ENCODE measurements around the gene SPP1.
A peak's percentile ranks its signal among the peaks of the same experiment; 100 is the strongest.
"Not testable (repeated sequence)": the region's sequence is repeated elsewhere in the genome, so short reads cannot be mapped to it uniquely, and the experiment has no call there.

SPP1 gene

DNA sequence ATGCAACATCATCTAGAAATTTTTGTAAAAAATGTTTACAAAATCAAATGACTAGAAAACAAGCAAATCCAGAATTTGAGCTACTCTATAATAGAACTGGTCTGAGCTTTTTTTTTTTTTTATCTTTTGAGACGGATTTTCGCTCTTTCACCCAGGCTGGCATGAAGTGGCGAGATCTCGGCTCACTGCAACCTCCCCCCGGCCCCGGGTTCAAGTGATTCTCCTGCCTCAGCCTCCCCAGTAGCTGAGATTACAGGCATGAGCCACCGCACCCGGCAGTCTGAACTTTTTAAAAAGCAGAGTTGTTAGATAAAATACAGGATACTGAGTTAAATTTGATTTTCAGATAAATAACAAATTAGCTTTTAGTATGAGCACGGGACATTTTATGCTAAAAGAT lies 11.0 kb downstream of the SPP1 start:
- DNase-seq (ENCODE audit: low read depth in 3 of 3) = no peak

GRCh38 chr4:87989765-87990164 lies 14.3 kb downstream of the SPP1 start:
- no peak for DNase-seq (ENCODE audit: low read depth in 3 of 3)

DNA sequence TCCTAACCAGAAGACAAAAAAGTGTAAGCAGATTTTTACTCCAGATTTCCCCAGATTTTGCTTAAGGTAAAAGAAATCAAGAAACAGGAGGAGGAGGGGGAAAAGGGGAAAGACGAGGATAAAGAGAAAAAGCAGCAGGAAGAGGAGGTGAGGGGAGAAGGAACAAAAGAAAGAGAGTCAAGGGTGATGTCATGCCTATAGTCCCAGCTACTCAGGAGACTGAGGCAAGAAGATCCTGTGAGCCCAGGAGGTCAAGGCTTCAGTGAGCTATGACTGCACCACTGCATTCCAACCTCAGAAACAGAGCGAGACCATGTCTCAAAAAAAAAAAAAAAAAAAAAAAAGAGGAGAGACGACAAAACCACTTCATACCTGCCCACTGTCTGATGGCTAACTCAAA lies 19.9 kb downstream of the SPP1 start:
- DNase-seq (ENCODE audit: low read depth in 3 of 3) = no peak

GRCh38 chr4:87999191-87999691 lies 23.7 kb downstream of the SPP1 start:
- not testable (repeated sequence) for DNase-seq (ENCODE audit: low read depth in 3 of 3)

GRCh38 chr4:88001871-88002270 lies 26.4 kb downstream of the SPP1 start:
- DNase-seq (ENCODE audit: low read depth in 3 of 3) = no peak

DNA sequence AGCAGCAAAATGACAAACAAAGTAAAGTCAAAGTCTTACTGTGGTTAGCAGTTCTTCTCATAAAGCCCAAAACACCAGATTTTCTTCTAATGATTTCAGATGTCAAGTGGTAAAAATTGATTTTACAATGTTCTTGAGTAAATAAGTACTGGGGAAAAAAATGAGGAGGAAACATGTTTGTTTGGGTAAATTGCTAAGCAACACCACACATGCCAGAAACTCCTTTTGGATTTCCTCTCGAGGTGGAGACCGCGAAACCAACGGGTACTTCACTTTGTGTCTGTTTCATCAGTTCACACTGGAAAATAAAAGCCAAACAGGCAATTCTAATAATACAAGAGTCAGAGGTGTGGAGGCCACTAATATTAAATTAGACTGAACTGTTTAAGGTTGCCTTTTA lies 27.3 kb downstream of the SPP1 start:
- no peak for DNase-seq (ENCODE audit: low read depth in 3 of 3)

- no peak for DNase-seq (ENCODE audit: low read depth in 3 of 3)
These were observed 27.7 kb downstream of the SPP1 start for GRCh38 chr4:88003261-88003660.

DNA sequence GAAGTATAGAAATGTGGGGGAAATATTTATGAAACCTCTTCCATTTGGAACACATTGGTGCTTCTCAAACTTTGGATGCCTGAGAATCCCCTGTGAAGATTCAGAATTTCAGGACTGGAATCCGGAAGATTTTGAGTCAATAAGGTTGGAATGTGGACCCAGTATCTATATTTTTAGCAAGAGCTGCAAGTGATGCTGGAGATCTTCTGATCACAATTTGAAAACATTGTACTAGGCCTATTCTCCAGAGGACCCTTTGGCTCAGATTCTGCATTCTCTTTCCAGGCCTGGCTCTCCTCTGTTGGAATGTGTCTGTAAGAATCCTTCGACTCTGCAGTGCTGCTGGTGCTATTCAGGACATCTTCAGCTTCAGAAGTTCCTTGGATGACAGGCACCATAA lies 29.6 kb downstream of the SPP1 start:
- DNase-seq (ENCODE audit: low read depth in 3 of 3) = no peak

- DNase-seq (ENCODE audit: low read depth in 3 of 3) = no peak
These were observed 30.4 kb downstream of the SPP1 start for GRCh38 chr4:88005946-88006345.

DNA sequence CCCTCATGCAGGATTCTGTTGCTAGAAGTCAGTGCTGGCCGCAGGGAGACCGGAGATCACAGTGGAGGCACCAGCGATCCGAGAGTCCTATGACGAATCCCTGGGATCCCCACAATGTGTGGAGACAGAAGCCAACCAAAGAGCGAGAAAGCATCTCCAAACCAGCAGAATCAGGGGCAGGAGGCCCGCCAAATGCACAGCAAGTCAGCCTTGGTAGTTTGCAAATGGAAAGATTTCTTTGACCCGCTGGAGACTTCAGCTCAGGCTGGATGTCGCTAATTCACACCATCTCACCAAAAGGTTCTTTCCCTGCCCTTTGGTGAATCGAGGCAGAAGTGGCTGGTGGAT lies 31.4 kb downstream of the SPP1 start:
- DNase-seq (ENCODE audit: low read depth in 3 of 3) = no peak

- DNase-seq (ENCODE audit: low read depth in 3 of 3) = peak; percentile 53 to 77 (median 65)
These were observed 32.0 kb downstream of the SPP1 start, which contains the start of gene PKD2 for GRCh38 chr4:88007304-88008121. PKD2 (plus strand) TSS chr4:88007635; CDS start chr4:88007734, 99 bp downstream.

DNA sequence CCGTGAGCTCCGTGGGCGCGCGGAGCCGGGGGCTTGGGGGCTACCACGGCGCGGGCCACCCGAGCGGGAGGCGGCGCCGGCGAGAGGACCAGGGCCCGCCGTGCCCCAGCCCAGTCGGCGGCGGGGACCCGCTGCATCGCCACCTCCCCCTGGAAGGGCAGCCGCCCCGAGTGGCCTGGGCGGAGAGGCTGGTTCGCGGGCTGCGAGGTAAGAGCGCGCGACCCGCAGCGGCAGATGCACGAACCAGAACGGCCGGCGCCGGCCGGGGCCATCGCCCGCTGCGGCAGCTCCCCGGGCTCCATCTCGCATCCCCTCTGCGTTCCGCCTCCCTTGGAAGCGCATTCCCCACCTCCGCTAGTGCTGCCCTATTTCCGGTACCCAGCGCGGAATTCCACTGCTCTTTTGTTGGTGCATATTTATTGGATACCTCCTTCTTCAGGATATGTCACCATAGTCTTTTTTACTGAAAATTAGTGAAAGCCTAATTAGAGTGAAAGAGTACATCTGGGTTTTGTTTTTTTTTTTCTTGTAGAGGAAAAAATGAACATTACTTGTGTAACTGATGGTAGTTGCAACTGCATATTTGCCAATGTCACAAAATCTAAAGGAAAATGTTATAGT lies 32.7 kb downstream of the SPP1 start:
- DNase-seq (ENCODE audit: low read depth in 3 of 3) = peak in 1 of 3 donors; percentile 8

- DNase-seq (ENCODE audit: low read depth in 3 of 3) = no peak
These were observed 33.2 kb downstream of the SPP1 start for GRCh38 chr4:88008743-88009171.

DNA sequence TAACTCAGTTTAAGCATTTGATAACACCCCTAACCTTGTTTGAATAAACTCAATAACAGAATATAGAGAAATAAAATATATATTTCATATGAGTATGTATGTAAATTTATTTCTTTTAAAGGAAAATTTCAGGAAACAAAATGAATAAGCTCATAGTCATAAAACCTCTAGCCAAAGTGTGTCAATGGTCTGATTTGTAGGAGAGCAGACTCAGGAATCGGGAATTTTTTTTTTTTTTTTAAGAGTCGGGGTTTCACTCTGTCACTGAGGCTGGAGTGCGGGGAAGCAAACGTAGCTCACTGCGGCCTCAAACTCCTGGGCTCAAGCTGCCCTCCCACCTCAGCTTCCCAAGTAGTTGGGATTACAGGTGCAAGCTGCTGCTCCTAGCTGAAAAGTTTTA lies 34.4 kb downstream of the SPP1 start:
- no peak for DNase-seq (ENCODE audit: low read depth in 3 of 3)

GRCh38 chr4:88010966-88011365 lies 35.5 kb downstream of the SPP1 start:
- no peak for DNase-seq (ENCODE audit: low read depth in 3 of 3)

DNA sequence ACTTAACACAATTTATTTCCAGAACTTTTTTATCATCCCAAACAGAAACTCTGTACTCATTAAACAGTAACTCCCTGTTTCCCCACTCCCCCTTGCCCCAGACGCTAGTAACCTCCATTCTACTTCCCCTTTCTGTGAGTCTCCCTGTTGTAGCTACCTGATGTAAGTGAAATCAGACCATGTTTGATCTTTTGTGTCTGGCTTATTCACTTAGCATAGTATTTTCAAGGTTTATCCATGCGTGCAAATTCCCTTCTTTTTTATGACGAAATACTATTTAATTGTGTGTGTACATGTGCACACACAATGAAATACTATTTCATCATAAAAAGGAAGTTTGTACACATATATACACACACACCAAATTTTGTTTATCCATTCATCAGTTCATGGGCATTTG lies 37.1 kb downstream of the SPP1 start:
- DNase-seq (ENCODE audit: low read depth in 3 of 3) = no peak

GRCh38 chr4:88014386-88014905 lies 38.9 kb downstream of the SPP1 start:
- no peak for DNase-seq (ENCODE audit: low read depth in 3 of 3)

GRCh38 chr4:88015659-88016295 lies 40.3 kb downstream of the SPP1 start:
- no peak for DNase-seq (ENCODE audit: low read depth in 3 of 3)

- DNase-seq (ENCODE audit: low read depth in 3 of 3) = no peak
These were observed 42.2 kb downstream of the SPP1 start for GRCh38 chr4:88017516-88018297.

DNA sequence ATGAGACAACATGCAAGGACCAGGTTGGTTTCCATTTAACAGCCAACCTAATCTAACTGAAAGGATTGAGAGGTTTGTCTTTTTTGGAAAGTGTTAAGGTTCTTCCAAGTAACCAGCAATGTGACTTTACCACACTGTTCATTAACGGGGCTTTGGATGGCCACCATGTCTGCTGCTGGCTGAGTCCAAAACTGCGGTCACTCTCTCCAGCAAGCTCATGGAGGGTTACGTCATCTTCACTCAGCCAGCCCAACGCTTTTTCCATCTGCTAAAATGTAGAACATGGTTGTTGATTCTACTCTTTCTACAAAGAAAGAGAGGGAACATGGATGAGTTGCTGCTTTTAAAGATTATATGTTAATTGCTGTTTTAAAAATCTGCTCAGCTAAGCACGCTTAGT lies 43.0 kb downstream of the SPP1 start:
- DNase-seq (ENCODE audit: low read depth in 3 of 3) = no peak

DNA sequence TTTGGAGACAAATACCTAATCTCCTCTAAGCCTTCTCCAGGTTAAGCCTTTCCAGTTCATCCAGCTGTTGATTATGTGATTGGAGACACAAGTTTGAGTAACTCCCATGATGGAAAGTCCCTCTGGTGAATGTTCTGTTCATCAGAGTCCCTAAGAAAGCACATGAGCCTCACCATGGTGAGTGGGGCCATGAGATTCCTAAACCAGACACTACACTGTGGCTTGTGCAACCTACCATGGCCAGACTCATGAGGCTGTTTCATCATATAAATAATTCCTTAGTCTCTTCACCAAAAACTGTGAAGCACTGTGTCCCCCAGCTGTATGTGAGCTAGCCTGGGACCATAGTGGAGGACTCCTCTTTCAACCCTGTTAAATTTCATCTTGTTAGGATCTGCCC lies 46.3 kb downstream of the SPP1 start:
- DNase-seq (ENCODE audit: low read depth in 3 of 3) = no peak

DNA sequence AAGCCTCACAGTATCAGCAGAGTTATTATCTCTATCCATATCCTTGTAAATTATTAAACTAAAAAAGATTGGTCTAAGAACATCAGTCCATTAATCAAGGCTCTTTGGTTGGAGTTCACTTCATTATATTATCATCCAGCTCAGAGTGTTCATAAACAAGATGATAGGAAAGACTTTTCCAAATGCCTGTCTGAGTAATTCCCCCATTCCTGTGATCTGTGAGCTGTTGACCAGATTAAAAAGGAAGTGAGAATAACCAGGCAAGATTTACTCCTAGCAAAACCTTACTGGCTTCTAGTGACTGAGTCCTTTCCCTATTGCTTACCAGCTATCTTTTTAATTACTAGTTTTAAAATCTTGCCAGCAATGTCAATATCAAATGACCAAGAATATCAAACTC lies 46.8 kb downstream of the SPP1 start:
- no peak for DNase-seq (ENCODE audit: low read depth in 3 of 3)
